SKM-1 treated with dmso at 0.1 percent for 144 hours (cell line): ENCODE results near the gene PRDX3.

Experiments
- DNase-seq: peaks from one replicate; lab custom pipeline; 2025; ENCODE audit not compliant: unreplicated experiment; lab: John Stamatoyannopoulos, UW

Gene PRDX3

GRCh38 chr10:119131512-119132240 is 46.9 kb downstream of the PRDX3 start:
- peak; percentile 79 for DNase-seq

GRCh38 chr10:119129721-119130120 is 48.9 kb downstream of the PRDX3 start:
- no peak for DNase-seq

- DNase-seq = no peak
Observed at GRCh38 chr10:119125942-119126341, 52.7 kb downstream of the PRDX3 start.

- no peak for DNase-seq
Observed at GRCh38 chr10:119120875-119121274, 57.7 kb downstream of the PRDX3 start.

- peak; percentile 28 for DNase-seq
Observed at GRCh38 chr10:119120413-119120867, 58.2 kb downstream of the PRDX3 start.

- DNase-seq = no peak
Observed at GRCh38 chr10:119119400-119119799, 59.2 kb downstream of the PRDX3 start.

- DNase-seq = no peak
Observed at GRCh38 chr10:119118231-119118630, 60.4 kb downstream of the PRDX3 start.
